Kidney epithelial cell (primary cell): ENCODE data around the gene TUBA3E. TPM values are rescaled to one million over a fixed set of nuclear protein-coding genes. Genes with fewer than 3 reads are reported as not detected.
"Not testable (repeated sequence)": the region's sequence is repeated elsewhere in the genome, so short reads cannot be mapped to it uniquely, and the experiment has no call there.

Experiments
- DNase-seq: peaks from one replicate; pipeline ENCODE4 v3.0.0-alpha.2; 2010; ENCODE audit warnings: low read depth
- H3K27me3 ChIP-seq: 2 replicates; pipeline ENCODE4 v1.6.0; 2011; ENCODE audit warnings: low read length; ENCODE audit not compliant: control insufficient read depth, insufficient read depth
- H3K36me3 ChIP-seq: 2 replicates; pipeline ENCODE4 v1.5.1; 2011; ENCODE audit warnings: low read length; ENCODE audit not compliant: control insufficient read depth, insufficient read depth
- H3K4me3 ChIP-seq: 2 replicates; pipeline ENCODE4 v1.5.1; 2011; ENCODE audit warnings: low read depth, mild to moderate bottlenecking, control low read depth, low read length
- CTCF ChIP-seq: IDR thresholded peaks from 2 replicates; pipeline ENCODE4 v1.5.1; 2011; ENCODE audit warnings: mild to moderate bottlenecking, moderate library complexity, low read length, control low read depth, inconsistent platforms; ENCODE audit not compliant: insufficient read depth, poor library complexity, severe bottlenecking
- total RNA-seq: library from RNA; depleted of rRNA; stranded (reverse); fragments of >200 nt; gene quantifications from 2 replicates; pipeline ENCODE4 v1.2.3, GENCODE V29; 2015

Gene TUBA3E
- total RNA-seq, 1 donor from 2014 or later: not detected

GRCh38 chr2:130160131-130160530 is 38.1 kb downstream of the TUBA3E start:
- H3K36me3 ChIP-seq: no peaks in the 10 kb centered on the region
- H3K4me3 ChIP-seq: no peak overlapping the region
- no peak for TF ChIP-seq CTCF
- no peaks in the 10 kb centered on the region for H3K27me3 ChIP-seq
- DNase-seq: no peak

- H3K36me3 ChIP-seq: not testable (repeated sequence)
Observed at GRCh38 chr2:130159376-130159775, 38.9 kb downstream of the TUBA3E start.

GRCh38 chr2:130158631-130159030 is 39.6 kb downstream of the TUBA3E start:
- no peaks in the 10 kb centered on the region for H3K36me3 ChIP-seq
- TF ChIP-seq CTCF: no peak

More at GRCh38 chr2:130159376-130159775, 38.9 kb downstream of the TUBA3E start:
- DNase-seq, H3K4me3 ChIP-seq, H3K27me3 ChIP-seq: not testable (repeated sequence)

GRCh38 chr2:130157825-130158514 is 40.3 kb downstream of the TUBA3E start:
- H3K4me3 ChIP-seq, DNase-seq, H3K27me3 ChIP-seq, H3K36me3 ChIP-seq: not testable (repeated sequence)

More at GRCh38 chr2:130158631-130159030, 39.6 kb downstream of the TUBA3E start:
- no peak overlapping the region for H3K4me3 ChIP-seq
- no peak for DNase-seq
- H3K27me3 ChIP-seq: no peaks in the 10 kb centered on the region

- not testable (repeated sequence) for H3K36me3 ChIP-seq, H3K27me3 ChIP-seq, H3K4me3 ChIP-seq, DNase-seq
Observed at GRCh38 chr2:130157354-130157753, 40.9 kb downstream of the TUBA3E start.

- no peaks in the 10 kb centered on the region for H3K27me3 ChIP-seq
- no peak for TF ChIP-seq CTCF
- no peak for DNase-seq
- H3K4me3 ChIP-seq: no peak overlapping the region
- H3K36me3 ChIP-seq: no peaks in the 10 kb centered on the region
Observed at GRCh38 chr2:130156624-130157004, 41.6 kb downstream of the TUBA3E start.

GRCh38 chr2:130155956-130156623 is 42.1 kb downstream of the TUBA3E start:
- TF ChIP-seq CTCF: peak; percentile 66
- H3K27me3 ChIP-seq, DNase-seq, H3K4me3 ChIP-seq, H3K36me3 ChIP-seq: not testable (repeated sequence)
